ENCODE data around the gene FOXA1.

DNA sequence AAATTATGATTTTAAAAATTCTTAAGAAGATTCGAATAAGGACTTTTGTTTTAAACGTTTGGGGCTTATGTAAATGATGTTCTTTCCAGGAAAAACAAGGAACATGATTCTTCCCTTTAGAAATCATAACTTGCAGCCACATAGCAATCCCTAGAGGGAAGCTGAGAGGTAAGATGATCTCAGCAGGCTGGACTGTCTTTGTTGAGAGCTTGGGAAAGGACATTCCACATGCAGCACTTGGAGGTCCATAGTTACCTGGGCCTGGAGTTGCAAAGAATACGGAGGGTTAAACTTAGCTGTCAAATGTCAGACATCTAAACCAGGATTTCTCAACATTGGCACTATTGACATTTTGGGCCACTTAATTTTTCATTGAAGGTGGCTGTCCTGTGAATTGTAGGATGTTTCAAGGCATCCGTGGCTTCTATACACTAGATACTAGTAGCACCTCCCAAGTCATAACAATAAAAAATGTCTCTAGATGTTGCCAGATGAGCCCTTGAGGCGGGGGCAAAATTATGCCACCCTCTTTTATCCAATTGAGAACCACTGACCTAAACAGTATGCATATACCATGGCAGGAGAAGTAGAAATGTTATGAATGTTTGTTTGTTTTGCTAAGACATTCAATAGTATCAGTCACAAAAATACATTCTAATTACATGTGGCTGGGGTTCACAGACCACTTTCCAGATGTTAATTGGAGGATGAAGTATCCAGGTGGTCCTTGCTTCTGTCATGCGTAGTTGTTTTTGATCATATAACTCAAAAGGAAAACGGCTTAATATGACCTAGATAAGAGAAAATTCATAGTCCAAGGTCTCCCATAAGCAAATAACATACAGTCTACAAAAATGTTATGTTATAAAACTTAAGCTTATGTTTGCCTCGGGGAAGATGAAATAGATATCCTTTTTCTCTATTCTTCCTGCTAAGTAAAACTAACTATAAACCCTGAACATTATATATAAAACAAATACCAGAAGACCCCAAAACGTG lies 30.8 kb upstream of the FOXA1 start:
- TF ChIP-seq, protein P1, sequence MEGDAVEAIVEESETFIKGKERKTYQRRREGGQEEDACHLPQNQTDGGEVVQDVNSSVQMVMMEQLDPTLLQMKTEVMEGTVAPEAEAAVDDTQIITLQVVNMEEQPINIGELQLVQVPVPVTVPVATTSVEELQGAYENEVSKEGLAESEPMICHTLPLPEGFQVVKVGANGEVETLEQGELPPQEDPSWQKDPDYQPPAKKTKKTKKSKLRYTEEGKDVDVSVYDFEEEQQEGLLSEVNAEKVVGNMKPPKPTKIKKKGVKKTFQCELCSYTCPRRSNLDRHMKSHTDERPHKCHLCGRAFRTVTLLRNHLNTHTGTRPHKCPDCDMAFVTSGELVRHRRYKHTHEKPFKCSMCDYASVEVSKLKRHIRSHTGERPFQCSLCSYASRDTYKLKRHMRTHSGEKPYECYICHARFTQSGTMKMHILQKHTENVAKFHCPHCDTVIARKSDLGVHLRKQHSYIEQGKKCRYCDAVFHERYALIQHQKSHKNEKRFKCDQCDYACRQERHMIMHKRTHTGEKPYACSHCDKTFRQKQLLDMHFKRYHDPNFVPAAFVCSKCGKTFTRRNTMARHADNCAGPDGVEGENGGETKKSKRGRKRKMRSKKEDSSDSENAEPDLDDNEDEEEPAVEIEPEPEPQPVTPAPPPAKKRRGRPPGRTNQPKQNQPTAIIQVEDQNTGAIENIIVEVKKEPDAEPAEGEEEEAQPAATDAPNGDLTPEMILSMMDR (IDR thresholded peaks at IDR 0.05): no peak
- TF ChIP-seq POLR2A (IDR thresholded peaks at IDR 0.05) (no peak), EP300 (IDR thresholded peaks at IDR 0.05) (no peak), POLR2AphosphoS5 (IDR thresholded peaks at IDR 0.05) (no peak)
